Measurements from ENCODE around the gene TCF4.

DNA sequence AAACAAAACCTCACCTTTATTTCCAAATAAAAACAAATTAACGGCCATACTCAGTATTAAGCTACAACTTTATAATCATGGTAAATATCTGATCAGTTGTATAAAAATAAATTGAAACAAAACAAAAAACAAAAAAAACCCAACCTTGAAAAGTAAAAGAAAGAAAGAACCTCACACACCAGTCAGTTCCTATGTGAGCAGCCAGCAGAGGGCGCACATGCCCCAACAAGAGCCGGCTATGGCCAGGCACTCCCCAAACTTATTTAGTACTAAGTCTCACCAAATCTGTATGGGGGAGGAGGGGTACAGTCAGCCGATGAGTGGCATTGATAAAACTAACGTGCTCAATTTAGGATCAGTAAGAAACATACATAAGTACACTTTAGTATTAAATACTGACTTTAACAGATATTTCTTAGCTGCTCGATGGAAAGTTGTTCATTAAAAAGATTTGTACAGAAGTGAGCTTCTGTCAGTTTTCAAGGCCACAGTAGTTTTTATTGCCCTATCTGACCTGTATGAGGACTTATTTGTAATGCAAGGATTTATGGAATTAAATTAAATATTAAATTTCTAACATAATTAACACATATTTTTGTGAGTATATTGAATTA, 172.6 kb downstream of the TCF4 start:
- peak; percentile 97 for TF ChIP-seq CTCF (IDR thresholded peaks at IDR 0.05)
- TF ChIP-seq POLR2AphosphoS5 (IDR thresholded peaks at IDR 0.05; ENCODE audit: low read depth, low read length), result no peak
- TF ChIP-seq EZH2phosphoT487 (IDR thresholded peaks at IDR 0.05; ENCODE audit: borderline replicate concordance, low read depth), result no peak
- 0 out of 2 replicates have a peak, but pooled peaks have one; percentile 39 for TF ChIP-seq RFX5 (IDR thresholded peaks at IDR 0.05; ENCODE audit: low read length)
- TF ChIP-seq, protein P1, sequence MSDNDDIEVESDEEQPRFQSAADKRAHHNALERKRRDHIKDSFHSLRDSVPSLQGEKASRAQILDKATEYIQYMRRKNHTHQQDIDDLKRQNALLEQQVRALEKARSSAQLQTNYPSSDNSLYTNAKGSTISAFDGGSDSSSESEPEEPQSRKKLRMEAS (IDR thresholded peaks at IDR 0.05; ENCODE audit: low read depth), result no peak
- no peak for TF ChIP-seq REST (IDR thresholded peaks at IDR 0.05; ENCODE audit: low read depth, low read length)
- no peak for TF ChIP-seq SIN3A (IDR thresholded peaks at IDR 0.05; ENCODE audit: borderline replicate concordance, low read depth, low read length)
- TF ChIP-seq RCOR1 (IDR thresholded peaks at IDR 0.05; ENCODE audit: low read length), result no peak
- no peak for TF ChIP-seq FOXM1 (IDR thresholded peaks at IDR 0.05; ENCODE audit: low read depth)
- 0 out of 2 replicates have a peak, but pooled peaks have one; percentile 35 for TF ChIP-seq MXI1 (IDR thresholded peaks at IDR 0.05; ENCODE audit: low read depth, low read length)
- no peak for TF ChIP-seq JUND (IDR thresholded peaks at IDR 0.05)
- TF ChIP-seq RAD21 (IDR thresholded peaks at IDR 0.05; ENCODE audit: low read length), result peak; percentile 93
- no peak for TF ChIP-seq CHD2 (IDR thresholded peaks at IDR 0.05; ENCODE audit: low read length, partially characterized antibody)
- peak; percentile 39; the same call in 1 of the 2 replicates for TF ChIP-seq YY1 (IDR thresholded peaks at IDR 0.05; ENCODE audit: low read depth)
